Lung (tissue), 12 donors: ENCODE results near the gene HINT3. TPM values are rescaled to one million over a fixed set of nuclear protein-coding genes. Genes with fewer than 3 reads are reported as not detected.
A peak's percentile ranks its signal among the peaks of the same experiment; 100 is the strongest.

Experiments used
- ATAC-seq: fragments of 200-7000 bp; cut with Tn5 transposase; one replicate; pipeline ENCODE4 v1.9.1; 2020; ENCODE audit warnings: moderate number of reproducible peaks; ENCODE audit not compliant: insufficient read depth, low FRiP score
- DNase-seq, 3 donors: peaks; one replicate each; pipeline ENCODE4 v3.0.0-alpha.2; 2013 to 2017
- H3K27ac ChIP-seq, 2 donors: one replicate each; pipeline ENCODE4 v1.5.1; 2013; ENCODE audit warnings: mild to moderate bottlenecking in 2 of 2, moderate library complexity in 2 of 2, control low read depth in 1 of 2, inconsistent platforms in 1 of 2, low read depth in 1 of 2, low read length in 1 of 2
- H3K27me3 ChIP-seq, 3 donors: one replicate each; pipeline ENCODE4 v1.5.1; 2013; ENCODE audit warnings: low read length in 2 of 3; ENCODE audit not compliant: control insufficient read depth in 3 of 3, insufficient read depth in 3 of 3
- H3K36me3 ChIP-seq, 4 donors: one replicate each; pipeline ENCODE4 v1.5.1; 2013; ENCODE audit warnings: low read length in 4 of 4, mild to moderate bottlenecking in 1 of 4, moderate library complexity in 1 of 4; ENCODE audit not compliant: control insufficient read depth in 4 of 4, insufficient read depth in 4 of 4
- H3K4me1 ChIP-seq, 5 donors: one replicate each; pipeline ENCODE4 v1.5.1; 2013; ENCODE audit warnings: low read length in 5 of 5, mild to moderate bottlenecking in 2 of 5, moderate library complexity in 1 of 5; ENCODE audit not compliant: control insufficient read depth in 5 of 5, insufficient read depth in 5 of 5
- H3K4me3 ChIP-seq: one replicate; pipeline ENCODE4 v1.5.1; 2013; ENCODE audit warnings: mild to moderate bottlenecking, control low read depth, moderate library complexity
- H3K9ac ChIP-seq, 2 donors: one replicate each; pipeline ENCODE4 v1.5.1; 2013; ENCODE audit warnings: low read length in 2 of 2, control low read depth in 1 of 2; ENCODE audit not compliant: insufficient read depth in 1 of 2
- H3K9me3 ChIP-seq, 4 donors: one replicate each; pipeline ENCODE4 v1.5.1; 2013; ENCODE audit warnings: low read length in 3 of 4, mild to moderate bottlenecking in 1 of 4, moderate library complexity in 1 of 4; ENCODE audit not compliant: control insufficient read depth in 4 of 4, insufficient read depth in 3 of 4
- WGBS, 2 donors: extraction: QIAGEN DNeasy Blood & Tissue Kit; methylation state at CpG; one replicate each; pipeline ENCODE4 v1.1.7; 2013; 5-methylcytosine and 5-hydroxymethylcytosine counted together
- polyA plus RNA-seq, 2 donors: library from polyadenylated mRNA; stranded (reverse); fragments of 200-250 nt; gene quantifications; one replicate each; pipeline ENCODE4 v1.2.1, GENCODE V29; 2013
- total RNA-seq, 2 donors: library from RNA; depleted of rRNA in 1 of 2; stranded (reverse); fragments of >200 nt in 1 of 2; gene quantifications; one replicate each; pipeline ENCODE4 v1.2.1, GENCODE V29; 2014 to 2021
- TF ChIP-seq, protein P1 (sequence below): IDR thresholded peaks from 2 replicates; pipeline ENCODE4 v1.5.1; 2012; ENCODE audit warnings: mild to moderate bottlenecking; ENCODE audit errors: control extremely low read depth, extremely low read depth
- donor health status: control.
- donor health status: control.
- donor health status: Bipolar disorder and iron deficiency.
- donor health status: healthy.
- donor health status: DM: yes; HTN: yes; CAD: no.

The HINT3 gene
- total and polyA plus RNA-seq, 4 donors, result 8.1 to 41.9 (median 20.8) TPM

DNA sequence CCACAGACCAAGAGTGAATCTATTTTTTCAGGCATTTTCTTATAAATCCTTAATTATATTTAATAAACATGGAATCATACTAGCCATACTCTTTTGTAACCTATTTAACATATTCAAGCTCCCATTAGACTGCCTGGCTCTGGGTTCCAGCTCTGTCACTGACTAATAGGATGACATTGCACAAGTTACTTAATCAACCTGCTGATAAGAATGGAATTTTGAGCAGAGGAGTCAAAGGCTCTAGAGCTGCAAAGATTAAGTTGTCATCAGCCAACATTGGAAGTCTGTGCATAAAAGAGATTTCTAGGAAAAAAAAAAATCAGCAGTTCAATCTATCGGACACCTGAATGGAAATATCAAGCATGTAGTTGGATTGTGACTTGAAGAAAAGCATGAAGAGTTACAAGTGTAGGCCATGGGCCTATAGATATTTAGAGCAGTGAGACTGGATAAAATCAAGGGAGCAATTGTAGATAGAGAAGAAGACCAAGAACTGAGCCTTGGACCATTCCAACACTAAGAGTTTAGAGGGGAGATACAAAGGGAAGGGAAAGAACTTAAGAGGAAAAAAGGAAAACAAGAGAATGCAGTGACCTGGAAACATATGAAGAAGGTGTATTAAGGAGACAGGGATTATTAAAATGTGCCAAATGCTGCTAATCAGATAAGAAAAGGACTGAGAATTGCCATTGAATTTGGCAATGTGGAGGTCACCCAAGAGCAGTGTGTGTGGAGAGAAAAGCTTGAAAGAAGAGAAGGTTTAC, 11.0 kb upstream of the HINT3 start:
- H3K4me1 ChIP-seq, result peaks cover 0 to 15% (median 0%) of the 10 kb centered on the region in 5 donors

GRCh38 chr6:125947615-125948014, 9.0 kb upstream of the HINT3 start:
- Histone ChIP-seq H3K27me3 (no peaks in the 10 kb centered on the region), H3K36me3 (no peaks in the 10 kb centered on the region), H3K27ac (no peak overlapping the region), H3K4me3 (no peak overlapping the region), H3K4me1 (peaks cover 0 to 15% (median 0%) of the 10 kb centered on the region in 5 donors), H3K9ac (no peak overlapping the region), H3K9me3 (no peaks in the 10 kb centered on the region)
- DNase-seq, result no peak
- ATAC-seq, result peak; percentile 35
- TF ChIP-seq, protein P1, sequence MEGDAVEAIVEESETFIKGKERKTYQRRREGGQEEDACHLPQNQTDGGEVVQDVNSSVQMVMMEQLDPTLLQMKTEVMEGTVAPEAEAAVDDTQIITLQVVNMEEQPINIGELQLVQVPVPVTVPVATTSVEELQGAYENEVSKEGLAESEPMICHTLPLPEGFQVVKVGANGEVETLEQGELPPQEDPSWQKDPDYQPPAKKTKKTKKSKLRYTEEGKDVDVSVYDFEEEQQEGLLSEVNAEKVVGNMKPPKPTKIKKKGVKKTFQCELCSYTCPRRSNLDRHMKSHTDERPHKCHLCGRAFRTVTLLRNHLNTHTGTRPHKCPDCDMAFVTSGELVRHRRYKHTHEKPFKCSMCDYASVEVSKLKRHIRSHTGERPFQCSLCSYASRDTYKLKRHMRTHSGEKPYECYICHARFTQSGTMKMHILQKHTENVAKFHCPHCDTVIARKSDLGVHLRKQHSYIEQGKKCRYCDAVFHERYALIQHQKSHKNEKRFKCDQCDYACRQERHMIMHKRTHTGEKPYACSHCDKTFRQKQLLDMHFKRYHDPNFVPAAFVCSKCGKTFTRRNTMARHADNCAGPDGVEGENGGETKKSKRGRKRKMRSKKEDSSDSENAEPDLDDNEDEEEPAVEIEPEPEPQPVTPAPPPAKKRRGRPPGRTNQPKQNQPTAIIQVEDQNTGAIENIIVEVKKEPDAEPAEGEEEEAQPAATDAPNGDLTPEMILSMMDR, result no peak
- WGBS, 2 donors, result 67 to 89% methylated on average over 2 of the region's 2 CpGs

More for the DNA sequence above, 11.0 kb upstream of the HINT3 start:
- DNase-seq (no peak), ATAC-seq (peak; percentile 22)
- H3K9me3 ChIP-seq, result no peaks in the 10 kb centered on the region
- no peaks in the 10 kb centered on the region for H3K36me3 ChIP-seq
- TF ChIP-seq, protein P1, result no peak
- H3K27ac ChIP-seq, result peak overlapping the region; percentile 50 to 75
- no peak overlapping the region for H3K9ac ChIP-seq
- H3K4me3 ChIP-seq, result no peak overlapping the region
- 71 to 93% methylated on average over 1 of the region's 1 CpG for WGBS, 2 donors
- no peaks in the 10 kb centered on the region for H3K27me3 ChIP-seq

- Histone ChIP-seq H3K4me1 (peaks cover 0 to 15% (median 0%) of the 10 kb centered on the region in 5 donors), H3K9ac (no peak overlapping the region), H3K27ac (no peak overlapping the region), H3K27me3 (no peaks in the 10 kb centered on the region), H3K9me3 (no peaks in the 10 kb centered on the region), H3K36me3 (no peaks in the 10 kb centered on the region), H3K4me3 (no peak overlapping the region)
- TF ChIP-seq, protein P1, result no peak
- DNase-seq (no peak), ATAC-seq (no peak)
- WGBS, 2 donors, result 88 to 89% methylated on average over 3 of the region's 3 CpGs
Measured at GRCh38 chr6:125948455-125948854, 8.1 kb upstream of the HINT3 start.

DNA sequence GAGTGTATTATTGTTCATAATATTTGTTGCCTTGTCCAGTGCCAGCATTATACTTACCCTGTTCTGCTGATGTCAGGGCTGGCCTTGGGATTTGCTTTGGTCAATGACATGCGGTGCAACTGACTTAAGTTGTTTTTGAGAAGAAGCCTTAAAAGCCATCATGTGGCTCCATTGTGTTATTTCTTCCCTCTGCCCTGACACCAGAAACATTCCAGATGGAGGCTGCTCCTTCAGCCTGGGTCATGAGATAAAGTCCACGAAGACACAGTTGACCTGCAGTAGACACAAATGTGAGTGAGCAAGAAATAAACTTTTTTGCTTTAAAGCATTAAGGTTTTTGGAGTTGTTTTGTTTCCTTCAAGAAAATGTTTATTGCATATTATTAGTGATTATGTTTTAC, 7.5 kb upstream of the HINT3 start:
- no peaks in the 10 kb centered on the region for H3K9me3 ChIP-seq
- H3K4me1 ChIP-seq, result peaks cover 0 to 10% (median 0%) of the 10 kb centered on the region in 5 donors
- 88 to 94% methylated on average over 2 of the region's 2 CpGs for WGBS, 2 donors
- DNase-seq, result no peak
- ATAC-seq, result no peak
- H3K27ac ChIP-seq, result no peak overlapping the region
- H3K27me3 ChIP-seq, result no peaks in the 10 kb centered on the region
- no peak overlapping the region for H3K4me3 ChIP-seq
- TF ChIP-seq, protein P1, result no peak
- no peak overlapping the region for H3K9ac ChIP-seq
- H3K36me3 ChIP-seq, result no peaks in the 10 kb centered on the region
